Breast epithelium (tissue), 3 donors: Measurements from ENCODE around the gene SPART.
"Not testable (repeated sequence)": the region's sequence is repeated elsewhere in the genome, so short reads cannot be mapped to it uniquely, and the experiment has no call there.

Source experiments
- CTCF ChIP-seq, 3 donors: fragments of 450-650 bp; IDR thresholded peaks; one replicate each; pipeline ENCODE4 v1.5.1; 2016 to 2017; ENCODE audit warnings: antibody characterized with exemption in 3 of 3, mild to moderate bottlenecking in 3 of 3, moderate library complexity in 3 of 3
- POLR2A ChIP-seq: fragments of 450-650 bp; IDR thresholded peaks from one replicate; pipeline ENCODE4 v1.6.1; 2016; ENCODE audit warnings: antibody characterized with exemption, mild to moderate bottlenecking, moderate library complexity

GRCh38 chr13:36332255-36332654, 13.9 kb downstream of the SPART start:
- not testable (repeated sequence) for TF ChIP-seq CTCF (IDR thresholded peaks at IDR 0.05); POLR2A
